ENCODE measurements around the gene KLHL14.
"Not testable (repeated sequence)": the region's sequence is repeated elsewhere in the genome, so short reads cannot be mapped to it uniquely, and the experiment has no call there.

KLHL14 gene

GRCh38 chr18:32674491-32674890 lies 98.3 kb downstream of the KLHL14 start:
- in situ Hi-C loops (cut with HindIII; ENCODE audit: low pct_ligation_motif_present, low pct_unique_long_range_greater_than_20kb, low sequenced_read_pairs), result no loop called here
- DNase-seq, result peak; percentile 26

- no peak for DNase-seq
- in situ Hi-C loops (cut with HindIII; ENCODE audit: low pct_ligation_motif_present, low pct_unique_long_range_greater_than_20kb, low sequenced_read_pairs), result no loop called here
These were observed 100.4 kb downstream of the KLHL14 start for GRCh38 chr18:32672398-32672797.

GRCh38 chr18:32670727-32671126 lies 102.1 kb downstream of the KLHL14 start:
- DNase-seq, result no peak
- in situ Hi-C loops (cut with HindIII; ENCODE audit: low pct_ligation_motif_present, low pct_unique_long_range_greater_than_20kb, low sequenced_read_pairs), result no loop called here

GRCh38 chr18:32669549-32670165 lies 103.2 kb downstream of the KLHL14 start:
- DNase-seq, result no peak
- in situ Hi-C loops (cut with HindIII; ENCODE audit: low pct_ligation_motif_present, low pct_unique_long_range_greater_than_20kb, low sequenced_read_pairs), result no loop called here

- in situ Hi-C loops (cut with HindIII; ENCODE audit: low pct_ligation_motif_present, low pct_unique_long_range_greater_than_20kb, low sequenced_read_pairs), result no loop called here
- DNase-seq, result no peak
These were observed 103.9 kb downstream of the KLHL14 start for GRCh38 chr18:32668956-32669355.

- in situ Hi-C loops (cut with HindIII; ENCODE audit: low pct_ligation_motif_present, low pct_unique_long_range_greater_than_20kb, low sequenced_read_pairs), result no loop called here
- DNase-seq, result peak; percentile 42
These were observed 111.1 kb downstream of the KLHL14 start for GRCh38 chr18:32661486-32662299.

GRCh38 chr18:32654507-32654906 lies 118.3 kb downstream of the KLHL14 start:
- DNase-seq; in situ Hi-C loops (cut with HindIII; ENCODE audit: low pct_ligation_motif_present, low pct_unique_long_range_greater_than_20kb, low sequenced_read_pairs): not testable (repeated sequence)

GRCh38 chr18:32637659-32638058 lies 135.2 kb downstream of the KLHL14 start:
- in situ Hi-C loops (cut with HindIII; ENCODE audit: low pct_ligation_motif_present, low pct_unique_long_range_greater_than_20kb, low sequenced_read_pairs); DNase-seq: not testable (repeated sequence)

GRCh38 chr18:32637226-32637625 lies 135.6 kb downstream of the KLHL14 start:
- in situ Hi-C loops (cut with HindIII; ENCODE audit: low pct_ligation_motif_present, low pct_unique_long_range_greater_than_20kb, low sequenced_read_pairs), result no loop called here

GRCh38 chr18:32634876-32635431 lies 137.9 kb downstream of the KLHL14 start:
- in situ Hi-C loops (cut with HindIII; ENCODE audit: low pct_ligation_motif_present, low pct_unique_long_range_greater_than_20kb, low sequenced_read_pairs), result no loop called here
- no peak for DNase-seq

More at GRCh38 chr18:32637226-32637625, 135.6 kb downstream of the KLHL14 start:
- DNase-seq, result no peak

GRCh38 chr18:32629981-32630700 lies 142.7 kb downstream of the KLHL14 start:
- in situ Hi-C loops (cut with HindIII; ENCODE audit: low pct_ligation_motif_present, low pct_unique_long_range_greater_than_20kb, low sequenced_read_pairs), result no loop called here
- DNase-seq, result no peak

GRCh38 chr18:32629292-32629691 lies 143.5 kb downstream of the KLHL14 start:
- no peak for DNase-seq
- in situ Hi-C loops (cut with HindIII; ENCODE audit: low pct_ligation_motif_present, low pct_unique_long_range_greater_than_20kb, low sequenced_read_pairs), result no loop called here

GRCh38 chr18:32624182-32624723 lies 148.6 kb downstream of the KLHL14 start:
- no peak for DNase-seq
- in situ Hi-C loops (cut with HindIII; ENCODE audit: low pct_ligation_motif_present, low pct_unique_long_range_greater_than_20kb, low sequenced_read_pairs), result no loop called here

GRCh38 chr18:32623563-32623962 lies 149.3 kb downstream of the KLHL14 start:
- in situ Hi-C loops (cut with HindIII; ENCODE audit: low pct_ligation_motif_present, low pct_unique_long_range_greater_than_20kb, low sequenced_read_pairs), result no loop called here
- no peak for DNase-seq
